ENCODE measurements around the gene SMKR1. TPM values are rescaled to one million over a fixed set of nuclear protein-coding genes. Genes with fewer than 3 reads are reported as not detected.
"Not testable (repeated sequence)": the region's sequence is repeated elsewhere in the genome, so short reads cannot be mapped to it uniquely, and the experiment has no call there.

The SMKR1 gene
- total RNA-seq, 2 donors from 2014 or later: 0.32 TPM; not detected in 1

GRCh38 chr7:129530795-129531391 is 28.6 kb downstream of the SMKR1 start:
- H3K4me1 ChIP-seq: no peaks in the 10 kb centered on the region
- no peak overlapping the region for H3K27ac ChIP-seq
- intact Hi-C loops (cut with DNase I): no loop called here
- DNase-seq: no peak
- H3K36me3 ChIP-seq: no peaks in the 10 kb centered on the region
- H3K9ac ChIP-seq (ENCODE audit: low read depth in 2 of 2, low read length in 2 of 2): no peak overlapping the region
- no peak overlapping the region for H3K4me3 ChIP-seq
- H3K27me3 ChIP-seq: no peaks in the 10 kb centered on the region
- H3K9me3 ChIP-seq: no peaks in the 10 kb centered on the region
- TF ChIP-seq CTCF (IDR thresholded peaks at IDR 0.05): no peak

DNA sequence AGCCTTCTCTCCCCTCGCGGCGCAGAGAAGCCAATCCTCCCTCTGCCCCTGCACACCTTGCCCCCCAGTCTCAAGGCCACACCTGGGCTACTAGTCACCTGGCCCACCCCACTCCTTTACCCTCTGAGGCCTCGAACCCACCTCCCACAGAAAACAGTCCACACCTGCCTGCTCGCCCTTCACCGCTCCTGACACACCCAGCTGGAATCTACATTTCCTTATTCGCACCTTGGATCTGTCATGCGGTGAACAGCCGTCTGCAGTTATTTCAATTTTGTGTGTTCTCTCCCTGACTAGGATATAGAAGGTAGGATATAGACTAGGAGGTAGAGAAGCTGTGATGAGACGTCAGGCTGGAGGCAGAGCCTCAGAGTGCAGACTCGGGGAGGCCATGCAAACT is 29.4 kb downstream of the SMKR1 start:
- Histone ChIP-seq H3K4me3 (no peak overlapping the region), H3K27me3 (no peaks in the 10 kb centered on the region), H3K27ac (no peak overlapping the region), H3K9ac (ENCODE audit: low read depth in 2 of 2, low read length in 2 of 2) (no peak overlapping the region), H3K4me1 (no peaks in the 10 kb centered on the region), H3K9me3 (no peaks in the 10 kb centered on the region), H3K36me3 (no peaks in the 10 kb centered on the region)
- intact Hi-C loops (cut with DNase I): no loop called here
- no peak for TF ChIP-seq CTCF (IDR thresholded peaks at IDR 0.05)
- no peak for DNase-seq

DNA sequence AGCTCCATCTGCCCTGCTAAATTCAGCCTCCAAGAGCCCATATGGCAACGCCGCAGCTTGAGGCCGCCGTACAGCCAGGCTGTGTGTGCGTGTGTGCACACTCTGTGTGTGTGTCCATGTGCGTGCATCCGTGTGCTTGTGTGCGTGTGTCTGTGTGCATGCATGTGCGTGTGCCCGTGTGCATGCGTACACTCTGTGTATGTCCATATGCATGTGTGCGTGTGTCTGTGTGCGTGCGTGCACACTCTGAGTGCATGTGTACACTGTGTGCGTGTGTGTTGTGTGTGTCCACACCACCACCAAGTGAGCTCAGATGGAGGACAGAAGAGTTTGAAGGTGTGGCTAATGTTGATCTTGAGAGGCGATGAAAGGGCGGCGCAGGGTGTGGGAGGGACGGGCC is 30.0 kb downstream of the SMKR1 start:
- H3K9me3 ChIP-seq: no peaks in the 10 kb centered on the region
- no peaks in the 10 kb centered on the region for H3K36me3 ChIP-seq
- no peak overlapping the region for H3K9ac ChIP-seq (ENCODE audit: low read depth in 2 of 2, low read length in 2 of 2)
- no peaks in the 10 kb centered on the region for H3K27me3 ChIP-seq
- no peak overlapping the region for H3K4me3 ChIP-seq
- intact Hi-C loops (cut with DNase I): no loop called here
- no peaks in the 10 kb centered on the region for H3K4me1 ChIP-seq
- no peak overlapping the region for H3K27ac ChIP-seq
- no peak for TF ChIP-seq CTCF (IDR thresholded peaks at IDR 0.05)
- no peak for DNase-seq

- H3K27ac ChIP-seq; intact Hi-C loops (cut with DNase I); H3K9me3 ChIP-seq; H3K36me3 ChIP-seq; H3K27me3 ChIP-seq; H3K4me1 ChIP-seq; H3K9ac ChIP-seq (ENCODE audit: low read depth in 2 of 2, low read length in 2 of 2); DNase-seq; H3K4me3 ChIP-seq: not testable (repeated sequence)
Observed at GRCh38 chr7:129534558-129535274, 32.4 kb downstream of the SMKR1 start.

DNA sequence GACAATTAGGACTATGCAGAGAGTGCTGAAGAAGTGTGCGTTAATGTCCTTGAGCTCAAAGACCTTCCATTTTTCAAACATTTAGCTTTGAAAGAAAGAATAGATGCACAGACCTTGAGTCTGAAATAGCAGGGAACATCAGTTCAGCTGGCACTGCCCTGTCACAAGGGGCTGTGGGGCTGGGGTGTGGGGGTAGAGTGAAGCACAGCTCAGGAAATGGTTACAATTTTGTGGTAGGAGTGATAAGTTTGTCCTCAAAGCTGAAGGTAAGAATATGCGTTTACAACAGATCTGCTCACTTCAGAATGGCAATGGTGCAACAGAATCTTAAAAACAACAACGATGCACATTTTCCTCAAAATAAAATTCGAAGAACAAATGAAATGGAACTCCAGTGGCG is 33.6 kb downstream of the SMKR1 start:
- intact Hi-C loops (cut with DNase I): no loop called here
- H3K36me3 ChIP-seq: no peaks in the 10 kb centered on the region
- H3K9me3 ChIP-seq: no peaks in the 10 kb centered on the region
- H3K4me1 ChIP-seq: no peaks in the 10 kb centered on the region
- no peak for TF ChIP-seq CTCF (IDR thresholded peaks at IDR 0.05)
- no peak overlapping the region for H3K9ac ChIP-seq (ENCODE audit: low read depth in 2 of 2, low read length in 2 of 2)
- DNase-seq: no peak
- H3K27ac ChIP-seq: no peak overlapping the region
- no peak overlapping the region for H3K4me3 ChIP-seq
- no peaks in the 10 kb centered on the region for H3K27me3 ChIP-seq

DNA sequence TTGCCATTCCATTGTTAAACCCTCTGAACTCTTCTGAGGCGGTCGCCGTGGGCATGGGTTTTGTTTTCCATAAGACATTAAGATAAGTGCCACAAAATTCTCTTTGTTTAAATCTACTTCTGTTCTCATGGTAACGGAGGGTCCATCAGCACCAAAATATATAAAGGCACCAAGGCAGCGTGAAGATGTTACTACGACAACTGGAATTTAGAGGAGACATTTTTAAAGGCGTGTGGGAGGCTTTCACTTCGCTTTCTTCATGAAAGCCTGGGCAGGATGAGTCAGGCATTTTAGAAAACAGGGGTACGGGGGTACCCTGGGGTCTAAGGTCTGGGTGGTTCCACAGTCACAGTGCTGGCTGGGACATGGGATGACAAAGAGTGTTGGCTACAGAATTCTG is 34.0 kb downstream of the SMKR1 start:
- Histone ChIP-seq H3K36me3 (no peaks in the 10 kb centered on the region), H3K4me1 (no peaks in the 10 kb centered on the region), H3K9me3 (no peaks in the 10 kb centered on the region), H3K27ac (no peak overlapping the region), H3K4me3 (no peak overlapping the region), H3K27me3 (no peaks in the 10 kb centered on the region), H3K9ac (ENCODE audit: low read depth in 2 of 2, low read length in 2 of 2) (no peak overlapping the region)
- no peak for TF ChIP-seq CTCF (IDR thresholded peaks at IDR 0.05)
- intact Hi-C loops (cut with DNase I): no loop called here
- DNase-seq: no peak

Data from colonic mucosa (tissue), 4 donors.